ENCODE measurements around the gene NTSR1. TPM values are rescaled to one million over a fixed set of nuclear protein-coding genes. Genes with fewer than 3 reads are reported as not detected.

Gene NTSR1
- total RNA-seq, 2 donors from 2014 or later = 0.74 TPM; not detected in 1

- TF ChIP-seq POLR2AphosphoS5 (IDR thresholded peaks at IDR 0.05) (no peak), CTCF (IDR thresholded peaks at IDR 0.05) (no peak), POLR2A (IDR thresholded peaks at IDR 0.05) (no peak)
- Histone ChIP-seq H3K27me3 (replicated peaks; ENCODE audit: insufficient read depth) (peaks cover 6% of the 10 kb centered on the region), H3K4me1 (replicated peaks) (no peaks in the 10 kb centered on the region), H3K36me3 (no peaks in the 10 kb centered on the region), H3K4me3 (no peak overlapping the region), H3K27ac (no peak overlapping the region), H3K9me3 (no peaks in the 10 kb centered on the region)
- intact Hi-C loops (cut with DNase I) = no loop called here
- DNase-seq (ENCODE audit: low spot score) = no peak
- 86% methylated on average over 8 of the region's 16 CpGs for WGBS
Measured at GRCh38 chr20:62762801-62763368, 54.2 kb downstream of the NTSR1 start.

DNA sequence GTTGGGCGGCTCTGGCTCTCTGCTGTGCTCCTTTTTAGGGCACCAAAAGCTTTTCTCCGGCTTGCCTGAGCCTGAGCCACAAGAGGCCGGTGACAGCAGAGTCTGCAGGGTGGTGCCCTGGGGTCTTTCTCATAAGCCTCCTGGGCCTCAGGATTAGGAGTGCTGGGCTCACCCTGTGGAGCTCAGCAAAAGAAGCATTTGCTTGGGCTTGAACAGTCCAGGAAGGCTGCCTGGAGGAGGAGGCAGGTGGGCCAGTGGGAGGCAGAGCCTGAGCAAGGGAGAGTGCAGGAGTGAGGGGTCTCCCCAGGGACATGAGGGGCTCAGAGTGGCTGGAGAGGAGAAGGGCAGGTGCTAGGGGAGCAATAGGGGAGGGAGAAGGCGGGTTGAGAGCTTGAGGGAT lies 54.8 kb downstream of the NTSR1 start:
- intact Hi-C loops (cut with DNase I) = no loop called here
- Histone ChIP-seq H3K9me3 (no peaks in the 10 kb centered on the region), H3K4me3 (no peak overlapping the region), H3K27me3 (replicated peaks; ENCODE audit: insufficient read depth) (peaks cover 6% of the 10 kb centered on the region), H3K4me1 (replicated peaks) (no peaks in the 10 kb centered on the region), H3K27ac (no peak overlapping the region), H3K36me3 (no peaks in the 10 kb centered on the region)
- WGBS = 93% methylated on average over 4 of the region's 4 CpGs
- no peak for DNase-seq (ENCODE audit: low spot score)
- TF ChIP-seq POLR2AphosphoS5 (IDR thresholded peaks at IDR 0.05) (no peak), POLR2A (IDR thresholded peaks at IDR 0.05) (no peak), CTCF (IDR thresholded peaks at IDR 0.05) (no peak)

DNA sequence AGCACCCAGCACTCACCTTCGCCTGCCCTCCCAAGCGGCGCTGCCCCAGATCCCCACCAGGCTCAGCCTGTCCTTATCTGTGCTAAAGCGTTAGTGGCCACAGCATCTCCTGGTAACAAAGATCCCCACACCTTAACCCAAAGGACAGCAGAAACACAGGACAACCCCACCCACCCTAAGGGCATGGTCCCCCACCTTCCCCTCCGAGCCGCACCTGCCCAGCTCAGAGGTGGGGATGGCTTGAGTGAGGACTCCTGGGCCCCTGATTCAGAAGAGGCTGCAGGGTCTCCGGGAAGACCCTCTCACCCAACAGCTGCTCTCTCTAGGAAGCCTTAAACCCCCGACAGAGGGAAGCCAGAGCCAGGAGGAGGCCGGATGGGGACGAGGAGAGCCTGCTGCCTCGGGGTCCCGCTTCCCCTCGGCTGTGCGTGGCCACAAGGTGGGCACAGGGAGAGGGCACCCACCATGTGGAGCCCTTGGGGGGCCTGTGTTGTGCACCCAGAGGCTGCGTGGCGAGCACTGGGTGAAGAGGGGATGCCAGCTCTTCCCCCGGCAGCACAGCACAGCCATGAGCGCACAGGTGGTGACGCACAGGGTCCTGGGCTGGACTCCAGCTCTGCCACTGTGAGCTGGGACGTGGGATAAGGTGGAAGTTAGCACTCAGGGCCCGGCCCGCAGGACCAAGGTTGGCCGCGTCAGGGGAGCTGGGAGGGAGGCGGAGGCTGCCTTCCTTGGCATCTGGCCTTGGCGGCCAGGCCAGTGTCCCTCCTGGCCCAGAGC lies 55.7 kb downstream of the NTSR1 start:
- 89% methylated on average over 25 of the region's 26 CpGs for WGBS
- H3K4me1 ChIP-seq (replicated peaks) = no peaks in the 10 kb centered on the region
- H3K36me3 ChIP-seq = no peaks in the 10 kb centered on the region
- TF ChIP-seq CTCF (IDR thresholded peaks at IDR 0.05) (no peak), POLR2AphosphoS5 (IDR thresholded peaks at IDR 0.05) (no peak), POLR2A (IDR thresholded peaks at IDR 0.05) (no peak)
- DNase-seq (ENCODE audit: low spot score) = no peak
- H3K27me3 ChIP-seq (replicated peaks; ENCODE audit: insufficient read depth) = peaks cover 6% of the 10 kb centered on the region
- intact Hi-C loops (cut with DNase I) = no loop called here
- no peak overlapping the region for H3K27ac ChIP-seq
- H3K9me3 ChIP-seq = no peaks in the 10 kb centered on the region
- no peak overlapping the region for H3K4me3 ChIP-seq

DNA sequence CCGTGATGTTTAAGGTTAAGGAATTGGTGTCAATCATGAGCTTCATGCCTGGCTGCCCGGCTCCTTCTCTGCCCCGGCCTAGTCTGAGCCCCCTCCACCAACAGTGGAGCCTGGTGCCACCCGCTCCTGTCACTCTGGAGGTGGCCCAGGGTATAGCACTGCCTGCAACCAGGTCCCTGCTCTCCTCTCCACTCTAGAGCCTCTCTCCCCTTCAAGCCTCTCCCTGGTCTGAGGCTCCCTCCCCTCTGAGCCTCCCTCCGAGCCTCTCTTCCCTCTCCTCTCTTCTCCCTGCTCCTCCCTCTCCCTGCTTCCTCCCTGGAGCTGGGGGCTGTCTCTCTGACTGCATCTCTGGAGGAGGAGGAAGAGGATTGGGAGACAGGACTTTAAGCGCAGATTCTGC lies 56.4 kb downstream of the NTSR1 start:
- TF ChIP-seq POLR2AphosphoS5 (IDR thresholded peaks at IDR 0.05) (no peak), POLR2A (IDR thresholded peaks at IDR 0.05) (no peak), CTCF (IDR thresholded peaks at IDR 0.05) (no peak)
- H3K9me3 ChIP-seq = no peaks in the 10 kb centered on the region
- intact Hi-C loops (cut with DNase I) = no loop called here
- peaks cover 6% of the 10 kb centered on the region for H3K27me3 ChIP-seq (replicated peaks; ENCODE audit: insufficient read depth)
- H3K36me3 ChIP-seq = no peaks in the 10 kb centered on the region
- H3K4me1 ChIP-seq (replicated peaks) = no peaks in the 10 kb centered on the region
- H3K4me3 ChIP-seq = no peak overlapping the region
- WGBS = 87% methylated on average over 6 of the region's 6 CpGs
- DNase-seq (ENCODE audit: low spot score) = no peak
- no peak overlapping the region for H3K27ac ChIP-seq
